ENCODE data around the gene CHPT1.

CHPT1 gene

DNA sequence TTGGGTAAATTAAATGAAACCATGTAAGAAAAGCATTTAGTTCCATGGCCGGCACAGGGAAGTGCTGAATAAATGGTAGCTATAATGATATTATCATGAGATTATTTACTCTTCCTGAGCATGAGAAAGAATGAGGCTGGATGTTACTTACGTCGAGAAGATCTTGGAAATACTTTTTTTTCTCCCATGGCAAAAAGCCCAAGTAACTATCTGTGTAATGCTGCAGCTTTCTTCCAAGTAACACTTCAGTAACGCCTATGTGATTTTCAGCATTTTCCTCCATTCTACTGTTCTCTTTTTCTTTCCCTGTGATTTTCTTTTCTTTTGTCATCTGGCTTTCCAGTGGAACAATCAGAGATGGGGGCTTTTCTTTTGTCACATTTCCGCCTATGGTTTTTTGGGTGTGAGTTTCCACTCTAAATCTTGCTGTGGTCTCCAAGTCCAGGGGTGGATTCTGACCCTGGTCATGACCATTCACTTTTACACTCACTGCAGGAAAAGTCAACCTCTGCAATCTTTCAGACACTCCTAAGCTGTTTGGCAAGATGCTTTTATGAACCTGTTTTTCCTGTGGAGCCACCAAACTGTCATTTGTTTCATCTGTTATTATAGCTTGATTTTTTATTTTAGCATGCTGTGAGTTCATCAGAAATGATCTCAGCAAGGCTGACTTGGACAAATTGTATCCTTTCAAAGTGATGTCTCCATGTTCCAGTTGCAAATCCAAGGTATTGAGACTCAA lies 66.8 kb downstream of the CHPT1 start:
- DNase-seq: no peak

DNA sequence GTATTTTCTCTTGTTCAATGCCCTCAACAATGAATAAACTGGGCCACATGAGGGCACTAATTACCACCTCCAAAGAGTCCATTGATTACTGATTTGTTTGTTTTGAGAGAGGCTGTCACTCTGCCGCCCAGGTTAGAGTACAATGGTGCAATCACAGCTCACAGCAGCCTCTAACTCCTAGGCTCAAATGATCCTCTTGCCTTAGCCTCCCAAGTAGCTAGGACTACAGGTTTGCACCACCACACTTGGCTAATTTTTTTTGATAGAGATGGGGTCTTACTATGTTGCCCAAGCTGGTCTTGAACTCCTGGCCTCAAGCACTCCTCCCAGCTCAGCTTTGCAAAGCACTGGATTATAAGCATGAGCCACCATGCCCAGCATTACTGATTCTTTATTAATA lies 70.1 kb downstream of the CHPT1 start:
- no peak for DNase-seq

DNA sequence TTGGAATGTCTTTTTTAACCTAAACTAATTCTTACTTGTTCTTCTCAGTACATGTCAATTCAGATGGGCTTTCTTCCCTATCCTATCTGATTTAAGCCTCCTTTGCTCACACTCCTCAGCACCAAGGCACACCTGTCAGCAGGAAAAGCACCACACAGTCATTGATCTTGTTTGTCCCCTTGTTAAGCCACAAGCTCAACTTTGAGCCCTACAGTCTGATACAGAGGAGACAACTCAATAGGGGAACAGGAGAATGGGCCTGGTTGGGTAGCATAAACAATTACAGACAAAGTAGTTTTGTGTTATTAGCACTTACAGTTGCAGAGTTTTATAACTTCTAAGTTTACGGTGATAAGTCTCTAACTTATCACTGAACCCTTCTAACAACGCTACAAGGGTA lies 71.3 kb downstream of the CHPT1 start:
- no peak for DNase-seq

DNA sequence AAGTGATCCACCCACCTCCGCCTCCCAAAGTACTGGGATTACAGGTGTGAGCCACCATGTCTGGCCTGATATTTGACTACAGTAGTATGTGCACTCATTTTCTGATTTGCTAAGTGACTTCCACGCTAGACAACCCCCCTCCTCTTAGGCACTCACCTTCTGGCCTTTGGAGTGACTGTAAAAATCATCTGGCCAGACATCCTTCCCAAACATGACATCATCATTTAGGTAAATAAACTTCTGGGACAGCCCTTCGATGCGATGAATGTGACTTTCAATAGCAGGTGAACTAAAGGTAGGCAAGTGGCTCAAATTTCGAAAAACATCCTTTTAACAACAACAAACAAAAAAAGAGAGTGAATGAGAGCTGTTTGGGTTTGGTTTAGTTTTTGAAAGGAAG lies 72.4 kb downstream of the CHPT1 start:
- no peak for DNase-seq

DNA sequence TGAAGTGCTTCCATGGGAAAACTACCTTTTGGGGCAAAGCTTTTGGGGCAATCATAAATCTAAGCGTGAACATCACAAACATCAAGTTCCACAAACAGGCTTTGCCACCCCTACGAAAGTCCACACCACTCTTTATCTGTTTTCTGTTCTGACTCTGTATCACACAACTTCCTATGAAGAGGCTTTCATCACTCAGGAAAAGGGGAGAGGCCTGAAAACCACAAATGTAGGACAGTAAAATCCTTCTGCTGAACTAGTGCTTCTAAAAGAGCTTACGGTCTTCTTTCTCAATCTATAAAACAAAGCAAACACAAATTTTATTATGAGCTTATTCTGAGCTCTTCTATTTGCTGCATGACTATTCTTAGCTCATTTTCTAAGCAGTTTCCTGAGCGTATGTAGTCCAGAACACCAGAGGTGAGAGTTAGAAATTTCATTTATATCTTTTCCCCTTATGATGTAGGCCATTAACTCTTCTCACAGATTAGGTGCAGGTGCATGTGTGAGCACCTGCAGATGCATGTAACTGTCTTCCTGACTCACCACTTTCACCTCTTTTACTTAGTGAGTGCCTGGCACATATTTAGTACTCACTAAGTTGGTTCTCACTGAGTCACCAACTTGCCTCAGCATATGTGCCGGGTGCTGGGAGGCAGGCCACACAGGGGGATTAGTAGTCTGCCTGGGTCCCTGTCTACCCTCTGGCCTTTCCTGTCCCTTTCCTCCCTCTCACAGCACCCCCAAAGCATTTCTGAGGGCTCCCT lies 74.8 kb downstream of the CHPT1 start:
- DNase-seq: no peak

DNA sequence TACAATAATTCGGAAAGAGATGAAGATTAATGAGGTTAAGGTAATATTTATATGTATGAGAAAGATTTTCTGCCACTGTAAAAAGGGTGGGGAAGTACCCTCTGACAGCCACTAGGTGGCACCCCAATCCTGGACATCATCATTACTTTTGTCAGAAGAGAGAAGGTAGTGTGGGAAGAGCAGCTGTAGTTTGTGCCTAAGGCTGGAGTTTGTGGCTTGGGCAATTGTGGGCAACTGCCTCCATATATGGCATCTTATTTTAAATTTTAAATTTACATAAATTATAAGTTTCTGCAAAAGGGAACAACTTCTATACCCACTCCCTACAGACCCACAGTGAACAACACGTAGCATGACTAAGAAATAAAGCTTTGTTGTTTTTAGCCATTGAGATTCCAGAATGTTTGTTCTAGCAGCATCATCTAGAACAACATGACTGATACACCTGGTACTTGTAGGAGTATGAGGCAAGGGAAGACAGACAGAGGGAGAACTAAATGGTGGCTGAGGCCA lies 76.3 kb downstream of the CHPT1 start:
- DNase-seq: peak in 11 of 14 donors; percentile 5 to 40 (median 17)

DNA sequence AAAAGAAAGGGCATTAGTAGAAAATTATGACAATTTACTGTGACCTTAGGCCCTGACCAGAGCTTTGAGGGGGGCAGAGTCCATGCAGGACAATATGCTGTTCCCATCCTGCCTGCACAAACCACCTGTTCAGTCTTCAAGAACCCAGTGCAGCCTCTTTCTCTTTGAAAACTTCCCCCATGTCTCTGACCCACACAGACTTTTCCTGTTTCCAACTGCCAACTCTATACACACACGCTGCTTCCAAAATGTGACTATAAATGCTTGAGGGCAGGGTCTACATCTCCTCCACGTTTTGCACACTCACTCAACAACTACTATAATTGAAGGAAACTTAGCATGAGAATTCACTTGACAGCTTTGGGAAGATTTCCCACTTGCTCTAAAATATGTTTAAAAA lies 78.4 kb downstream of the CHPT1 start:
- no peak for DNase-seq

DNA sequence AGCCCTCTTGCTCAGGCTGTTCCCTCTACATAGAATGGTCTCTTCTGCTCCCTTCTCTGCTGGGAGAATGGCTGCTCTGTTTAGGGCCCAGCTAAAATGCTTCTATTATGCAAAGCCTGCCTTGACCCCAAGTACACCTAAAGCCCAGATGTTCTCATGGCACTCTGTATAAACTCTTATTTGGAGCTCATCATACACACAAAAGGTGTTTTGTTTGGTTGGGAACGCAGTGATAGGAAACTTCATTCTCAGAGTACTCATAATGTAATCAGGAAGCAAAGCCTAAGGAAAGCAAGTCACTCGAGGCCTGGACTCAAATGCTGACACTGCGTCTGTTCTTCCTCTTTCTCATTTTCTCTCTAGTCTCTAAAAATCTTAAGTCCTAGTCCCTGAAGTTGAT lies 80.0 kb downstream of the CHPT1 start:
- peak in 6 of 14 donors; percentile 10 to 54 (median 16) for DNase-seq

DNA sequence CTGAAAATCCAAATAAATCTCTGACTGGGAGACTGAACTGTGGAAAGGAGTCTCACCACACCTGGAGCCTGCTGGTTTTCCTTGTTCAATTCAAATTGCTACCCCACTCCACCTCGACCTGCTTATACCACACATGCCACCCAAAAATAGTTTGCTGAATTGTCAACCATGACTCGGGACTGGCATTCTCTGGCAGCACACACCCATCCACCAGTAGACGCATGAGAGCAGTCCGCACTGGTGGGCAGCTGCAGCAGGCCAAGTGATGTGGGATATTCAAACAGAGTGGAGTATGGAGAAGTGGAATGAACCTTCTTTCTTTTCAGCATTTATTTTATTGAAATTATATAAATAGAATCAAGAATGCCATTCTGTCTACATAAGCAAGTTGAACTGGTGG lies 80.5 kb downstream of the CHPT1 start:
- no peak for DNase-seq
